WTC11 (cell line): Measurements from ENCODE around the gene ATP5PB. TPM values are rescaled to one million over a fixed set of nuclear protein-coding genes. Genes with fewer than 3 reads are reported as not detected.

Experiments used
- ATAC-seq: fragments of 200-7000 bp; cut with Tn5 transposase; 2 replicates; pipeline ENCODE4 v1.10.0; 2021; ENCODE audit warnings: mild to moderate bottlenecking, moderate library complexity
- CTCF ChIA-PET: fragments of 300-600 bp; sonication (Branson Sonifier 250); formaldehyde crosslinking; loops from one replicate; lab custom pipeline; 2021; ENCODE audit warnings: antibody characterized with exemption; lab: Charles Lee
- POLR2A ChIA-PET: fragments of 350-600 bp; sonication (Branson Sonifier 250); formaldehyde crosslinking; loops from one replicate; lab custom pipeline; 2021; ENCODE audit warnings: antibody characterized with exemption; lab: Charles Lee
- DNase-seq: peaks from one replicate; pipeline ENCODE4 v3.0.0; 2021; ENCODE audit warnings: low spot score
- H3K27ac Mint-ChIP-seq: 2 replicates; pipeline ENCODE4 v1.8.0; 2021; ENCODE audit warnings: mixed read lengths
- H3K27me3 Mint-ChIP-seq: 2 replicates; pipeline ENCODE4 v1.8.0; 2021; ENCODE audit warnings: low read depth, mild to moderate bottlenecking, moderate library complexity, mixed read lengths
- H3K36me3 Mint-ChIP-seq: 2 replicates; pipeline ENCODE4 v1.8.0; 2021; ENCODE audit warnings: mixed read lengths
- H3K4me1 Mint-ChIP-seq: 2 replicates; pipeline ENCODE4 v1.8.0; 2022; ENCODE audit warnings: mixed read lengths
- H3K4me3 Mint-ChIP-seq: 2 replicates; pipeline ENCODE4 v1.8.0; 2021; ENCODE audit warnings: mild to moderate bottlenecking, moderate library complexity, mixed read lengths
- H3K9me3 Mint-ChIP-seq: 2 replicates; pipeline ENCODE4 v1.8.0; 2021; ENCODE audit warnings: mixed read lengths
- ARID4B ChIP-seq: sonication (generic); formaldehyde crosslinking; IDR thresholded peaks from 2 replicates; pipeline ENCODE4 v1.8.0; 2023; ENCODE audit warnings: missing genetic modification reagents, mild to moderate bottlenecking, borderline replicate concordance
- E2F1 ChIP-seq: sonication (generic); formaldehyde crosslinking; IDR thresholded peaks from 2 replicates; pipeline ENCODE4 v1.8.0; 2022; ENCODE audit warnings: mild to moderate bottlenecking, missing genetic modification reagents
- ELF4 ChIP-seq: sonication (generic); formaldehyde crosslinking; IDR thresholded peaks from 2 replicates; pipeline ENCODE4 v1.8.1; 2022; ENCODE audit warnings: low read depth, mild to moderate bottlenecking, moderate library complexity, missing genetic modification reagents
- EMX1 ChIP-seq: fragments of 250-450 bp; sonication (Bioruptor Pico); IDR thresholded peaks from 2 replicates; pipeline ENCODE4 v1.8.0; 2021; ENCODE audit warnings: mild to moderate bottlenecking
- ETV6 ChIP-seq: sonication (generic); formaldehyde crosslinking; IDR thresholded peaks from 2 replicates; pipeline ENCODE4 v1.8.1; 2022; ENCODE audit warnings: mild to moderate bottlenecking, missing genetic modification reagents
- GRHL2 ChIP-seq: fragments of 250-450 bp; sonication (Bioruptor Pico); IDR thresholded peaks from 2 replicates; pipeline ENCODE4 v1.8.0; 2022; ENCODE audit warnings: mild to moderate bottlenecking, moderate library complexity; ENCODE audit not compliant: insufficient replicate concordance, severe bottlenecking
- GTF2I ChIP-seq: fragments of 250-450 bp; sonication (Bioruptor Pico); conservative IDR thresholded peaks from 2 replicates; pipeline ENCODE4 v1.4.0; 2021; ENCODE audit warnings: mild to moderate bottlenecking
- JUN ChIP-seq: sonication (generic); formaldehyde crosslinking; IDR thresholded peaks from 2 replicates; pipeline ENCODE4 v1.8.0; 2023; ENCODE audit warnings: mild to moderate bottlenecking, missing genetic modification reagents
- KAT7 ChIP-seq: sonication (generic); formaldehyde crosslinking; IDR thresholded peaks from 2 replicates; pipeline ENCODE4 v1.8.1; 2023; ENCODE audit warnings: missing genetic modification reagents, mild to moderate bottlenecking, borderline replicate concordance
- RELA ChIP-seq: sonication (generic); formaldehyde crosslinking; IDR thresholded peaks from 2 replicates; pipeline ENCODE4 v1.8.1; 2022; ENCODE audit warnings: missing genetic modification reagents, mild to moderate bottlenecking, borderline replicate concordance
- ZNF121 ChIP-seq: sonication (generic); formaldehyde crosslinking; IDR thresholded peaks from 2 replicates; pipeline ENCODE4 v1.8.0; 2023; ENCODE audit warnings: missing genetic modification reagents
- ZNF219 ChIP-seq: sonication (generic); formaldehyde crosslinking; IDR thresholded peaks from 2 replicates; pipeline ENCODE4 v1.8.0; 2023; ENCODE audit warnings: missing genetic modification reagents, mild to moderate bottlenecking, borderline replicate concordance
- ZNF416 ChIP-seq: fragments of 250-450 bp; sonication (Bioruptor Pico); IDR thresholded peaks from 2 replicates; pipeline ENCODE4 v1.9.0; 2021; ENCODE audit warnings: mild to moderate bottlenecking, inconsistent platforms
- ZNF671 ChIP-seq: fragments of 250-450 bp; sonication (Bioruptor Pico); IDR thresholded peaks from 2 replicates; pipeline ENCODE4 v1.8.0; 2021; ENCODE audit warnings: mild to moderate bottlenecking
- total RNA-seq: library from RNA; stranded (reverse); gene quantifications from 3 replicates; pipeline ENCODE4 v1.2.3, GENCODE V29; 2021
- TF ChIP-seq, protein P1 (sequence below): sonication (generic); formaldehyde crosslinking; IDR thresholded peaks from 2 replicates; pipeline ENCODE4 v1.8.0; 2022; ENCODE audit warnings: missing genetic modification reagents
- TF ChIP-seq, protein P2 (sequence below): sonication (generic); formaldehyde crosslinking; IDR thresholded peaks from 2 replicates; pipeline ENCODE4 v1.8.1; 2023; ENCODE audit warnings: mild to moderate bottlenecking, moderate library complexity, missing genetic modification reagents
- TF ChIP-seq, protein P3 (sequence below): sonication (generic); formaldehyde crosslinking; conservative IDR thresholded peaks from 2 replicates; pipeline ENCODE4 v1.8.1; 2022; ENCODE audit warnings: mild to moderate bottlenecking, missing genetic modification reagents
- TF ChIP-seq, protein P4 (sequence below): fragments of 250-450 bp; sonication (Bioruptor Pico); conservative IDR thresholded peaks from 2 replicates; pipeline ENCODE4 v1.9.0; 2021; ENCODE audit warnings: mild to moderate bottlenecking
- TF ChIP-seq, protein P5 (sequence below): sonication (generic); formaldehyde crosslinking; IDR thresholded peaks from 2 replicates; pipeline ENCODE4 v1.8.1; 2022; ENCODE audit warnings: mild to moderate bottlenecking, missing genetic modification reagents, moderate library complexity, borderline replicate concordance
- TF ChIP-seq, protein P6 (sequence below): fragments of 250-450 bp; sonication (Bioruptor Pico); IDR thresholded peaks from 2 replicates; pipeline ENCODE4 v1.9.0; 2021; ENCODE audit warnings: mild to moderate bottlenecking

ATP5PB gene
- total RNA-seq, 1 experiment from 2014 or later: 284 TPM

- TF ChIP-seq, protein P1, sequence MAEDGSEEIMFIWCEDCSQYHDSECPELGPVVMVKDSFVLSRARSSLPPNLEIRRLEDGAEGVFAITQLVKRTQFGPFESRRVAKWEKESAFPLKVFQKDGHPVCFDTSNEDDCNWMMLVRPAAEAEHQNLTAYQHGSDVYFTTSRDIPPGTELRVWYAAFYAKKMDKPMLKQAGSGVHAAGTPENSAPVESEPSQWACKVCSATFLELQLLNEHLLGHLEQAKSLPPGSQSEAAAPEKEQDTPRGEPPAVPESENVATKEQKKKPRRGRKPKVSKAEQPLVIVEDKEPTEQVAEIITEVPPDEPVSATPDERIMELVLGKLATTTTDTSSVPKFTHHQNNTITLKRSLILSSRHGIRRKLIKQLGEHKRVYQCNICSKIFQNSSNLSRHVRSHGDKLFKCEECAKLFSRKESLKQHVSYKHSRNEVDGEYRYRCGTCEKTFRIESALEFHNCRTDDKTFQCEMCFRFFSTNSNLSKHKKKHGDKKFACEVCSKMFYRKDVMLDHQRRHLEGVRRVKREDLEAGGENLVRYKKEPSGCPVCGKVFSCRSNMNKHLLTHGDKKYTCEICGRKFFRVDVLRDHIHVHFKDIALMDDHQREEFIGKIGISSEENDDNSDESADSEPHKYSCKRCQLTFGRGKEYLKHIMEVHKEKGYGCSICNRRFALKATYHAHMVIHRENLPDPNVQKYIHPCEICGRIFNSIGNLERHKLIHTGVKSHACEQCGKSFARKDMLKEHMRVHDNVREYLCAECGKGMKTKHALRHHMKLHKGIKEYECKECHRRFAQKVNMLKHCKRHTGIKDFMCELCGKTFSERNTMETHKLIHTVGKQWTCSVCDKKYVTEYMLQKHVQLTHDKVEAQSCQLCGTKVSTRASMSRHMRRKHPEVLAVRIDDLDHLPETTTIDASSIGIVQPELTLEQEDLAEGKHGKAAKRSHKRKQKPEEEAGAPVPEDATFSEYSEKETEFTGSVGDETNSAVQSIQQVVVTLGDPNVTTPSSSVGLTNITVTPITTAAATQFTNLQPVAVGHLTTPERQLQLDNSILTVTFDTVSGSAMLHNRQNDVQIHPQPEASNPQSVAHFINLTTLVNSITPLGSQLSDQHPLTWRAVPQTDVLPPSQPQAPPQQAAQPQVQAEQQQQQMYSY (CRISPR knock-in tag): no peak
- TF ChIP-seq ARID4B (no peak), GRHL2 (CRISPR knock-in tag) (no peak), JUN (CRISPR knock-in tag) (no peak)
- TF ChIP-seq, protein P2, sequence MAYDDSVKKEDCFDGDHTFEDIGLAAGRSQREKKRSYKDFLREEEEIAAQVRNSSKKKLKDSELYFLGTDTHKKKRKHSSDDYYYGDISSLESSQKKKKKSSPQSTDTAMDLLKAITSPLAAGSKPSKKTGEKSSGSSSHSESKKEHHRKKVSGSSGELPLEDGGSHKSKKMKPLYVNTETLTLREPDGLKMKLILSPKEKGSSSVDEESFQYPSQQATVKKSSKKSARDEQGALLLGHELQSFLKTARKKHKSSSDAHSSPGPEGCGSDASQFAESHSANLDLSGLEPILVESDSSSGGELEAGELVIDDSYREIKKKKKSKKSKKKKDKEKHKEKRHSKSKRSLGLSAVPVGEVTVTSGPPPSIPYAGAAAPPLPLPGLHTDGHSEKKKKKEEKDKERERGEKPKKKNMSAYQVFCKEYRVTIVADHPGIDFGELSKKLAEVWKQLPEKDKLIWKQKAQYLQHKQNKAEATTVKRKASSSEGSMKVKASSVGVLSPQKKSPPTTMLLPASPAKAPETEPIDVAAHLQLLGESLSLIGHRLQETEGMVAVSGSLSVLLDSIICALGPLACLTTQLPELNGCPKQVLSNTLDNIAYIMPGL (CRISPR knock-in tag): no peak
These were observed 4.4 kb downstream of the ATP5PB start (continued) for GRCh38 chr1:111453706-111454105.

GRCh38 chr1:111454859-111455641 is 5.8 kb downstream of the ATP5PB start:
- Mint-ChIP-seq H3K27me3 (no peaks in the 10 kb centered on the region), H3K4me3 (no peak overlapping the region), H3K9me3 (no peaks in the 10 kb centered on the region), H3K27ac (no peak overlapping the region), H3K36me3 (peaks cover 33% of the 10 kb centered on the region), H3K4me1 (peaks cover 15% of the 10 kb centered on the region)
- TF ChIP-seq E2F1 (CRISPR knock-in tag): no peak
- no peak for TF ChIP-seq ZNF121
- TF ChIP-seq, protein P3, sequence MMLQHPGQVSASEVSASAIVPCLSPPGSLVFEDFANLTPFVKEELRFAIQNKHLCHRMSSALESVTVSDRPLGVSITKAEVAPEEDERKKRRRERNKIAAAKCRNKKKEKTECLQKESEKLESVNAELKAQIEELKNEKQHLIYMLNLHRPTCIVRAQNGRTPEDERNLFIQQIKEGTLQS: no peak
- no peak for TF ChIP-seq ELF4 (CRISPR knock-in tag)
- TF ChIP-seq, protein P4, sequence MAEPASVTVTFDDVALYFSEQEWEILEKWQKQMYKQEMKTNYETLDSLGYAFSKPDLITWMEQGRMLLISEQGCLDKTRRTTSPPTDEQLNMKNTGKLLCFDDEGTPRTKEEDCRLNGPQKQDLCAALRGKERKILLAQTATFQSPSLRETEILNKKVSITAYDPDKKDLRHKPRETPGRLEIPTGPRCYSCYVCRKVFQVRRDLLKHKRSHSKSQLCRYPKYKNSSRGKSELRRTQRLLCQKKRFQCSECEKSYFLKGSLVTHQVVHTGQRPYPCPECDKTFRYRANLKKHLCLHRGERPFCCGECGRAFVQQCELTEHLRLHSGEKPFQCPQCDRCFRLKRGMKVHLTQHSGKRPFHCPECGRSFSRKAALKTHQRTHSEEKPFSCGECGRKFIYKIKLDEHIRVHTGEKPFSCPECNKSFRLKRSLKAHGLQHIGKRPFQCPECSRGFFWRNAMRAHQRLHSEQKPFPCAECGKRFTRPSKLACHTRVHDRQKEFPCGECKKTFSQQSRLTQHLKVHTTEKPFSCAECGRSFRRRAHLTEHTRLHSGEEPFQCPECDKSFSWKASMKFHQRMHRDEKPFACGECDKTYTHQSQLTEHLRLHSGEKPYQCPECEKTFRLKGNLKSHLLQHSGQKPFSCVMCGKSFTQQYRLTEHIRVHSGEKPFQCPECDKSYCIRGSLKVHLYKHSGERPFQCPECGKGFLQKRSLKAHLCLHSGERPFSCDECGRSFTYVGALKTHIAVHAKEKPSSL (CRISPR knock-in tag): no peak
- TF ChIP-seq, protein P5, sequence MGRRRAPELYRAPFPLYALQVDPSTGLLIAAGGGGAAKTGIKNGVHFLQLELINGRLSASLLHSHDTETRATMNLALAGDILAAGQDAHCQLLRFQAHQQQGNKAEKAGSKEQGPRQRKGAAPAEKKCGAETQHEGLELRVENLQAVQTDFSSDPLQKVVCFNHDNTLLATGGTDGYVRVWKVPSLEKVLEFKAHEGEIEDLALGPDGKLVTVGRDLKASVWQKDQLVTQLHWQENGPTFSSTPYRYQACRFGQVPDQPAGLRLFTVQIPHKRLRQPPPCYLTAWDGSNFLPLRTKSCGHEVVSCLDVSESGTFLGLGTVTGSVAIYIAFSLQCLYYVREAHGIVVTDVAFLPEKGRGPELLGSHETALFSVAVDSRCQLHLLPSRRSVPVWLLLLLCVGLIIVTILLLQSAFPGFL (CRISPR knock-in tag): no peak
- TF ChIP-seq, protein P6, sequence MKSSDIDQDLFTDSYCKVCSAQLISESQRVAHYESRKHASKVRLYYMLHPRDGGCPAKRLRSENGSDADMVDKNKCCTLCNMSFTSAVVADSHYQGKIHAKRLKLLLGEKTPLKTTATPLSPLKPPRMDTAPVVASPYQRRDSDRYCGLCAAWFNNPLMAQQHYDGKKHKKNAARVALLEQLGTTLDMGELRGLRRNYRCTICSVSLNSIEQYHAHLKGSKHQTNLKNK: no peak
- TF ChIP-seq EMX1 (CRISPR knock-in tag): no peak
- no peak for TF ChIP-seq ZNF219 (CRISPR knock-in tag)
- no peak for TF ChIP-seq ZNF416 (CRISPR knock-in tag)
- no peak for TF ChIP-seq ETV6 (CRISPR knock-in tag)
- TF ChIP-seq KAT7 (CRISPR knock-in tag): no peak
- no peak for TF ChIP-seq RELA (CRISPR knock-in tag)
- TF ChIP-seq ZNF671: no peak
- no peak for TF ChIP-seq GTF2I (CRISPR knock-in tag)
- POLR2A ChIA-PET: no interaction called here
- no peak for DNase-seq
- no peak for ATAC-seq
- CTCF ChIA-PET: no interaction called here
